BJ (cell line): ENCODE data around the gene AKAP8L. TPM values are rescaled to one million over a fixed set of nuclear protein-coding genes. Genes with fewer than 3 reads are reported as not detected.
"Not testable (repeated sequence)": the region's sequence is repeated elsewhere in the genome, so short reads cannot be mapped to it uniquely, and the experiment has no call there.

Source experiments
- CTCF ChIA-PET: fragments of 350-600 bp; formaldehyde crosslinking; extraction: SDS; loops from one replicate; lab custom pipeline; 2021; ENCODE audit warnings: antibody characterized with exemption, inconsistent platforms; lab: Yijun Ruan, JAX
- POLR2A ChIA-PET: fragments of 300-600 bp; sonication (Branson Sonifier 250); formaldehyde crosslinking; extraction: SDS; loops from one replicate; lab custom pipeline; 2021; ENCODE audit warnings: antibody characterized with exemption; lab: Charles Lee
- DNase-seq: peaks from one replicate; pipeline ENCODE4 v3.0.0-alpha.2; 2011; ENCODE audit warnings: low read depth
- H3K27me3 ChIP-seq: 2 replicates; pipeline ENCODE4 v1.6.0; 2011; ENCODE audit warnings: low read length; ENCODE audit not compliant: control insufficient read depth, insufficient read depth
- H3K36me3 ChIP-seq: 2 replicates; pipeline ENCODE4 v1.5.1; 2011; ENCODE audit warnings: low read length; ENCODE audit not compliant: control insufficient read depth, insufficient read depth
- H3K4me3 ChIP-seq: 2 replicates; pipeline ENCODE4 v1.5.1; 2011; ENCODE audit warnings: low read depth, mild to moderate bottlenecking, control low read depth, low read length
- CTCF ChIP-seq: IDR thresholded peaks from 2 replicates; pipeline ENCODE4 v1.5.1; 2011; ENCODE audit warnings: low read depth, mild to moderate bottlenecking, control low read depth, inconsistent platforms, low read length, moderate library complexity; ENCODE audit not compliant: insufficient read depth
- polyA plus RNA-seq: library from polyadenylated mRNA; depleted of rRNA; stranded (reverse); fragments of >200 nt; gene quantifications from 2 replicates; pipeline ENCODE4 v1.2.3, GENCODE V29; 2011

Gene AKAP8L
- polyA plus RNA-seq, 1 experiment: 27.5 TPM

- ChIA-PET POLR2A (no interaction called here), CTCF (no interaction called here)
- peaks cover 57% of the 10 kb centered on the region for H3K36me3 ChIP-seq
- H3K27me3 ChIP-seq: no peaks in the 10 kb centered on the region
- no peak for DNase-seq
- TF ChIP-seq CTCF: no peak
- no peak overlapping the region for H3K4me3 ChIP-seq
These were observed 19.6 kb downstream of the AKAP8L start for GRCh38 chr19:15399234-15399515.

GRCh38 chr19:15398501-15399233 is 20.1 kb downstream of the AKAP8L start:
- Histone ChIP-seq H3K27me3 (no peaks in the 10 kb centered on the region), H3K4me3 (no peak overlapping the region), H3K36me3 (peaks cover 56% of the 10 kb centered on the region)
- POLR2A ChIA-PET: no interaction called here
- no peak for DNase-seq
- CTCF ChIA-PET: no interaction called here
- no peak for TF ChIP-seq CTCF

GRCh38 chr19:15397782-15398181 is 21.0 kb downstream of the AKAP8L start:
- ChIA-PET CTCF (no interaction called here), POLR2A (no interaction called here)

GRCh38 chr19:15397236-15397635 is 21.6 kb downstream of the AKAP8L start:
- no peak overlapping the region for H3K4me3 ChIP-seq
- no peak for TF ChIP-seq CTCF
- POLR2A ChIA-PET: no interaction called here
- DNase-seq: no peak
- CTCF ChIA-PET: no interaction called here
- H3K36me3 ChIP-seq: peaks cover 48% of the 10 kb centered on the region
- no peaks in the 10 kb centered on the region for H3K27me3 ChIP-seq

More at GRCh38 chr19:15397782-15398181, 21.0 kb downstream of the AKAP8L start:
- TF ChIP-seq CTCF: no peak
- no peaks in the 10 kb centered on the region for H3K27me3 ChIP-seq
- peaks cover 50% of the 10 kb centered on the region for H3K36me3 ChIP-seq
- no peak for DNase-seq
- H3K4me3 ChIP-seq: no peak overlapping the region

- POLR2A ChIA-PET: no interaction called here
- peaks cover 50% of the 10 kb centered on the region for H3K36me3 ChIP-seq
These were observed 22.4 kb downstream of the AKAP8L start for GRCh38 chr19:15396436-15396835.

GRCh38 chr19:15395251-15395650 is 23.5 kb downstream of the AKAP8L start:
- DNase-seq, H3K4me3 ChIP-seq, H3K27me3 ChIP-seq, POLR2A ChIA-PET, CTCF ChIA-PET: not testable (repeated sequence)
- H3K36me3 ChIP-seq: peaks cover 39% of the 10 kb centered on the region

More at GRCh38 chr19:15396436-15396835, 22.4 kb downstream of the AKAP8L start:
- no peak for DNase-seq
- Histone ChIP-seq H3K27me3 (no peaks in the 10 kb centered on the region), H3K4me3 (no peak overlapping the region)
- no peak for TF ChIP-seq CTCF
- CTCF ChIA-PET: no interaction called here
